Measurements from ENCODE around the gene PHLDB2. TPM values are rescaled to one million over a fixed set of nuclear protein-coding genes. Genes with fewer than 3 reads are reported as not detected.

The PHLDB2 gene
- polyA plus RNA-seq, 3 donors = 84.1 to 86.4 (median 85.9) TPM

- no peak for DNase-seq (ENCODE audit: low read depth in 3 of 3, low spot score in 2 of 3)
These were observed 60.5 kb downstream of the PHLDB2 start for GRCh38 chr3:111919370-111920065.

- no peak for DNase-seq (ENCODE audit: low read depth in 3 of 3, low spot score in 2 of 3)
These were observed 62.1 kb downstream of the PHLDB2 start for GRCh38 chr3:111921181-111921580.

GRCh38 chr3:111923095-111923771 is 64.2 kb downstream of the PHLDB2 start:
- no peak for DNase-seq (ENCODE audit: low read depth in 3 of 3, low spot score in 2 of 3)

GRCh38 chr3:111923806-111924205 is 64.7 kb downstream of the PHLDB2 start:
- DNase-seq (ENCODE audit: low read depth in 3 of 3, low spot score in 2 of 3) = no peak

- DNase-seq (ENCODE audit: low read depth in 3 of 3, low spot score in 2 of 3) = no peak
These were observed 65.2 kb downstream of the PHLDB2 start for GRCh38 chr3:111924283-111924682.

- DNase-seq (ENCODE audit: low read depth in 3 of 3, low spot score in 2 of 3) = no peak
These were observed 67.2 kb downstream of the PHLDB2 start for GRCh38 chr3:111926266-111926676.

GRCh38 chr3:111928613-111929012 is 69.5 kb downstream of the PHLDB2 start:
- no peak for DNase-seq (ENCODE audit: low read depth in 3 of 3, low spot score in 2 of 3)

GRCh38 chr3:111929484-111929883 is 70.4 kb downstream of the PHLDB2 start:
- no peak for DNase-seq (ENCODE audit: low read depth in 3 of 3, low spot score in 2 of 3)

GRCh38 chr3:111932946-111933345 is 73.9 kb downstream of the PHLDB2 start:
- DNase-seq (ENCODE audit: low read depth in 3 of 3, low spot score in 2 of 3) = no peak

GRCh38 chr3:111936191-111936841 is 77.3 kb downstream of the PHLDB2 start:
- DNase-seq (ENCODE audit: low read depth in 3 of 3, low spot score in 2 of 3) = no peak

GRCh38 chr3:111936967-111937366 is 77.9 kb downstream of the PHLDB2 start:
- no peak for DNase-seq (ENCODE audit: low read depth in 3 of 3, low spot score in 2 of 3)

- DNase-seq (ENCODE audit: low read depth in 3 of 3, low spot score in 2 of 3) = no peak
These were observed 78.8 kb downstream of the PHLDB2 start for GRCh38 chr3:111937871-111938270.

- no peak for DNase-seq (ENCODE audit: low read depth in 3 of 3, low spot score in 2 of 3)
These were observed 80.8 kb downstream of the PHLDB2 start for GRCh38 chr3:111939873-111940272.

- no peak for DNase-seq (ENCODE audit: low read depth in 3 of 3, low spot score in 2 of 3)
These were observed 84.5 kb downstream of the PHLDB2 start for GRCh38 chr3:111943533-111943932.

- no peak for DNase-seq (ENCODE audit: low read depth in 3 of 3, low spot score in 2 of 3)
These were observed 85.3 kb downstream of the PHLDB2 start for GRCh38 chr3:111944372-111944771.

- no peak for DNase-seq (ENCODE audit: low read depth in 3 of 3, low spot score in 2 of 3)
These were observed 88.2 kb downstream of the PHLDB2 start for GRCh38 chr3:111947231-111947630.

- DNase-seq (ENCODE audit: low read depth in 3 of 3, low spot score in 2 of 3) = no peak
These were observed 89.7 kb downstream of the PHLDB2 start for GRCh38 chr3:111948786-111949185.

- DNase-seq (ENCODE audit: low read depth in 3 of 3, low spot score in 2 of 3) = no peak
These were observed 90.6 kb downstream of the PHLDB2 start for GRCh38 chr3:111949712-111950111.

- no peak for DNase-seq (ENCODE audit: low read depth in 3 of 3, low spot score in 2 of 3)
These were observed 92.0 kb downstream of the PHLDB2 start for GRCh38 chr3:111951032-111951431.

GRCh38 chr3:111952086-111952485 is 93.0 kb downstream of the PHLDB2 start:
- no peak for DNase-seq (ENCODE audit: low read depth in 3 of 3, low spot score in 2 of 3)

GRCh38 chr3:111952866-111953450 is 93.9 kb downstream of the PHLDB2 start:
- DNase-seq (ENCODE audit: low read depth in 3 of 3, low spot score in 2 of 3) = no peak

Data from right renal cortex interstitium (tissue), 3 donors.